ENCODE measurements around the gene EHBP1. TPM values are rescaled to one million over a fixed set of nuclear protein-coding genes. Genes with fewer than 3 reads are reported as not detected.

Gene EHBP1
- total RNA-seq, 2 donors from 2014 or later: 34.6 to 49.8 TPM

GRCh38 chr2:62884086-62884485 lies 178.6 kb downstream of the EHBP1 start:
- Histone ChIP-seq H3K4me3 (ENCODE audit: low read length) (no peak overlapping the region), H3K9ac (ENCODE audit: extremely low read depth, low read length, poor library complexity, severe bottlenecking) (no peak overlapping the region), H3K27ac (ENCODE audit: low read depth, low read length) (no peak overlapping the region), H3K27me3 (ENCODE audit: control insufficient read depth, insufficient read depth, low read length, poor library complexity, severe bottlenecking) (no peaks in the 10 kb centered on the region), H3K9me3 (ENCODE audit: control insufficient read depth, low read length) (peaks cover 8% of the 10 kb centered on the region), H3K36me3 (ENCODE audit: control insufficient read depth, insufficient read depth, low read length) (no peaks in the 10 kb centered on the region), H3K4me1 (ENCODE audit: control insufficient read depth, insufficient read depth, low read length) (no peaks in the 10 kb centered on the region)
- Mint-ChIP-seq H3K4me1 (peaks cover 3% of the 10 kb centered on the region), H3K9me3 (peaks cover 16% of the 10 kb centered on the region), H3K27me3 (ENCODE audit: insufficient read depth) (no peaks in the 10 kb centered on the region), H3K36me3 (ENCODE audit: low read depth) (peaks cover 22% of the 10 kb centered on the region), H3K27ac (no peak overlapping the region), H3K4me3 (no peak overlapping the region)
- TF ChIP-seq CTCF (conservative IDR thresholded peaks at IDR 0.05): no peak
- 89 to 90% methylated on average over 1 to 2 of the region's 2 CpGs for WGBS, 2 experiments (ENCODE audit: insufficient coverage in 1 of 2, insufficient read length in 1 of 2)
- DNase-seq: no peak

- peaks cover 18% of the 10 kb centered on the region for H3K36me3 Mint-ChIP-seq (ENCODE audit: low read depth)
- no peak overlapping the region for H3K4me3 ChIP-seq (ENCODE audit: low read length)
- no peaks in the 10 kb centered on the region for H3K4me1 ChIP-seq (ENCODE audit: control insufficient read depth, insufficient read depth, low read length)
- H3K9me3 ChIP-seq (ENCODE audit: control insufficient read depth, low read length): peaks cover 8% of the 10 kb centered on the region
- no peaks in the 10 kb centered on the region for H3K27me3 Mint-ChIP-seq (ENCODE audit: insufficient read depth)
- DNase-seq: no peak
- no peak overlapping the region for H3K27ac ChIP-seq (ENCODE audit: low read depth, low read length)
- peaks cover 14% of the 10 kb centered on the region for H3K9me3 Mint-ChIP-seq
- no peak for TF ChIP-seq CTCF (conservative IDR thresholded peaks at IDR 0.05)
- H3K4me1 Mint-ChIP-seq: peaks cover 3% of the 10 kb centered on the region
- no peak overlapping the region for H3K4me3 Mint-ChIP-seq
- H3K9ac ChIP-seq (ENCODE audit: extremely low read depth, low read length, poor library complexity, severe bottlenecking): no peak overlapping the region
- H3K27ac Mint-ChIP-seq: no peak overlapping the region
- no peaks in the 10 kb centered on the region for H3K36me3 ChIP-seq (ENCODE audit: control insufficient read depth, insufficient read depth, low read length)
- no peaks in the 10 kb centered on the region for H3K27me3 ChIP-seq (ENCODE audit: control insufficient read depth, insufficient read depth, low read length, poor library complexity, severe bottlenecking)
- 100% methylated on average over 1 of the region's 1 CpG; no CpG with 5 or more reads in 1 of the 2 experiments for WGBS, 2 experiments (ENCODE audit: insufficient coverage in 1 of 2, insufficient read length in 1 of 2)
These were observed 179.0 kb downstream of the EHBP1 start for GRCh38 chr2:62884514-62884913.

GRCh38 chr2:62894966-62895631 lies 189.6 kb downstream of the EHBP1 start:
- Mint-ChIP-seq H3K27ac (no peak overlapping the region), H3K4me1 (no peaks in the 10 kb centered on the region), H3K36me3 (ENCODE audit: low read depth) (no peaks in the 10 kb centered on the region), H3K4me3 (no peak overlapping the region), H3K27me3 (ENCODE audit: insufficient read depth) (no peaks in the 10 kb centered on the region), H3K9me3 (no peaks in the 10 kb centered on the region)
- no peak for TF ChIP-seq CTCF (conservative IDR thresholded peaks at IDR 0.05)
- Histone ChIP-seq H3K27me3 (ENCODE audit: control insufficient read depth, insufficient read depth, low read length, poor library complexity, severe bottlenecking) (no peaks in the 10 kb centered on the region), H3K4me1 (ENCODE audit: control insufficient read depth, insufficient read depth, low read length) (no peaks in the 10 kb centered on the region), H3K27ac (ENCODE audit: low read depth, low read length) (no peak overlapping the region), H3K9ac (ENCODE audit: extremely low read depth, low read length, poor library complexity, severe bottlenecking) (no peak overlapping the region), H3K4me3 (ENCODE audit: low read length) (no peak overlapping the region), H3K36me3 (ENCODE audit: control insufficient read depth, insufficient read depth, low read length) (no peaks in the 10 kb centered on the region), H3K9me3 (ENCODE audit: control insufficient read depth, low read length) (no peaks in the 10 kb centered on the region)
- 90 to 92% methylated on average over 2 of the region's 2 CpGs for WGBS, 2 experiments (ENCODE audit: insufficient coverage in 1 of 2, insufficient read length in 1 of 2)
- no peak for DNase-seq

Data from endodermal cell (in vitro differentiated cells).